GM10248 (cell line): Measurements from ENCODE around the gene CCT8L2.
"Not testable (repeated sequence)": the region's sequence is repeated elsewhere in the genome, so short reads cannot be mapped to it uniquely, and the experiment has no call there.

Source experiments
- CTCF ChIA-PET: fragments of 300-600 bp; sonication (Branson Sonifier 250); formaldehyde crosslinking; extraction: SDS; loops from one replicate; lab custom pipeline; 2021; ENCODE audit warnings: antibody characterized with exemption; lab: Yijun Ruan, JAX
- POLR2A ChIA-PET: fragments of 350-650 bp; sonication (Branson Sonifier 250); formaldehyde crosslinking; extraction: SDS; loops from one replicate; lab custom pipeline; 2020; ENCODE audit warnings: antibody characterized with exemption; lab: Yijun Ruan, JAX
- DNase-seq: peaks from one replicate; pipeline ENCODE4 v3.0.0; 2012; ENCODE audit errors: extremely low spot score
- TF ChIP-seq, protein P1 (sequence below): IDR thresholded peaks from 2 replicates; pipeline ENCODE4 v1.5.1; 2012; ENCODE audit warnings: mild to moderate bottlenecking, low read depth; ENCODE audit errors: extremely low read depth, missing control alignments, control extremely low read depth

Gene CCT8L2

DNA sequence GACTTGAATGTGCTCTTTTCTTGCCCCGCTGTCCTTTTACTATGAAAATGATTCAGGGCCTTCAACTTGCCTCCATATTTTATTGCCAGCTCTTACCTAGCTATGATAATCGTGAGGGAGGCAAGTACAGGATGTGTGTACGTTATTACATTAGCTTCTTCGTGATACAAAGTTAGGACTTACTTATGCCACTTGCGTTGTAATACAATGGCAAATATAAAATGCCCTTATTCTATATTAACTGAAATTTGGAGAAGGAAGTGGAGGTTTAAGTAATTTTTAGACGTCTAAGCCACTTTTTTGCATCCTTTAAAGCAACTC lies 10.8 kb upstream of the CCT8L2 start:
- TF ChIP-seq, protein P1, sequence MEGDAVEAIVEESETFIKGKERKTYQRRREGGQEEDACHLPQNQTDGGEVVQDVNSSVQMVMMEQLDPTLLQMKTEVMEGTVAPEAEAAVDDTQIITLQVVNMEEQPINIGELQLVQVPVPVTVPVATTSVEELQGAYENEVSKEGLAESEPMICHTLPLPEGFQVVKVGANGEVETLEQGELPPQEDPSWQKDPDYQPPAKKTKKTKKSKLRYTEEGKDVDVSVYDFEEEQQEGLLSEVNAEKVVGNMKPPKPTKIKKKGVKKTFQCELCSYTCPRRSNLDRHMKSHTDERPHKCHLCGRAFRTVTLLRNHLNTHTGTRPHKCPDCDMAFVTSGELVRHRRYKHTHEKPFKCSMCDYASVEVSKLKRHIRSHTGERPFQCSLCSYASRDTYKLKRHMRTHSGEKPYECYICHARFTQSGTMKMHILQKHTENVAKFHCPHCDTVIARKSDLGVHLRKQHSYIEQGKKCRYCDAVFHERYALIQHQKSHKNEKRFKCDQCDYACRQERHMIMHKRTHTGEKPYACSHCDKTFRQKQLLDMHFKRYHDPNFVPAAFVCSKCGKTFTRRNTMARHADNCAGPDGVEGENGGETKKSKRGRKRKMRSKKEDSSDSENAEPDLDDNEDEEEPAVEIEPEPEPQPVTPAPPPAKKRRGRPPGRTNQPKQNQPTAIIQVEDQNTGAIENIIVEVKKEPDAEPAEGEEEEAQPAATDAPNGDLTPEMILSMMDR, result no peak
- no peak for DNase-seq
- ChIA-PET CTCF (no interaction called here), POLR2A (no interaction called here)

DNA sequence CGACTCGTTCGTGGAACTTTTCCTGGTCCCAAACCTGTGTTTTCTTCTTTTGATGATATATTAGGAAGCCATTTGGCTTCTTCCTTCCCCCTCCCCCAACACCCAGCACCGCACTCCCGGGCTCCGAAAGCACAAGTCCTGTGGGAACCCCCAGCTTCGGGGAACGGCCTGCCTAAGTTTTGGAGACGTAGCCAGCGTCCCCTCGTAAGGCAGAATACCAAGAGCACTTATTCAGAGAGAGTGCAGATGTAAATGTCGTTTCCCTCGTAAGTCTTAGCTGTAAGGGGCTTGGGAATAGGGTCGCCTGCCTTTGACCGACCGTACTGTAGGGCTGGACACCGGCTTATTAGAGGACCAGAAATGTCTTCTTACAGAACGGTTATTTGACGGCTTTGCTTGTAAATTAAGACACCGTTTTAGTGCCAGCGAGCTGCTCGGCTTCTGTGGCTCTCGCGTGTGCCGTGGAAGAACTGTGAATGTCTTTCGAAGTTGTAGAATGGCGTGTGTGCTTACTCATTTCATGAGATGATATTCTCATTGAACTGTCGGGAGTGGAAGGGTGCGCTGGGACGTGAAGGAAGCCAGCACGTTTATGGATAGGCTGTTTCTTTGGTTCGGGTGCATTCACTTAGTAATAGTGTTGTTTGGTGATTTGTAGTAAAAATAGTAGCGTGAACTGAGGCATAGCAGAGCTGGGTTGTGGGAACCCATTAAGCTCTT lies 10.3 kb upstream of the CCT8L2 start:
- DNase-seq, POLR2A ChIA-PET, CTCF ChIA-PET: not testable (repeated sequence)

DNA sequence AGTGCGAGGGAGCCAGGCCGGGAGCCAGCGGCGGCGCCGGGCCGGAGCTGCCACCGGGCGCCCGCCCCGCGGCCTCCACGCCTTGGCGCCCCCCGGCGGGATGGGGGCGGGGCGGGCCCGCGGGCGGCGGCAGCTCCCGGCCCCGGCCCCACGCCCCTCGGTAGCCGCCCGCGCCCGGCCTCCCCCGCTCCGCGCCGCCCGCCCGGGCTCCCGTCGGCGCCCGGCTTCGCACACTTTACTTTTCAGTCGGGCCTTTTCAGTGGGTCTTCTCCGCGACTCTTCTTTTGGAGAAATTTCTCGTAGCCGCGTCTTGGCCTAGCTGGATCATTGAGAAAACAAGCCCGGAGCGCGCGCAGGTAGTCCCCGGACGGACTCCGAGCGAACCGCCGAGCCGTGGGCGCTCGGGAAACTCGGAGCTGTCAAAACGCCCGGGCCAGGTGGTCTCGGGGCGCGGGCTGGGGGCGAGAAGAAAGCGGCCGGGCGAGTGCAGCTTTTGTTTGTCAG lies 9.7 kb upstream of the CCT8L2 start:
- CTCF ChIA-PET, POLR2A ChIA-PET, DNase-seq: not testable (repeated sequence)

DNA sequence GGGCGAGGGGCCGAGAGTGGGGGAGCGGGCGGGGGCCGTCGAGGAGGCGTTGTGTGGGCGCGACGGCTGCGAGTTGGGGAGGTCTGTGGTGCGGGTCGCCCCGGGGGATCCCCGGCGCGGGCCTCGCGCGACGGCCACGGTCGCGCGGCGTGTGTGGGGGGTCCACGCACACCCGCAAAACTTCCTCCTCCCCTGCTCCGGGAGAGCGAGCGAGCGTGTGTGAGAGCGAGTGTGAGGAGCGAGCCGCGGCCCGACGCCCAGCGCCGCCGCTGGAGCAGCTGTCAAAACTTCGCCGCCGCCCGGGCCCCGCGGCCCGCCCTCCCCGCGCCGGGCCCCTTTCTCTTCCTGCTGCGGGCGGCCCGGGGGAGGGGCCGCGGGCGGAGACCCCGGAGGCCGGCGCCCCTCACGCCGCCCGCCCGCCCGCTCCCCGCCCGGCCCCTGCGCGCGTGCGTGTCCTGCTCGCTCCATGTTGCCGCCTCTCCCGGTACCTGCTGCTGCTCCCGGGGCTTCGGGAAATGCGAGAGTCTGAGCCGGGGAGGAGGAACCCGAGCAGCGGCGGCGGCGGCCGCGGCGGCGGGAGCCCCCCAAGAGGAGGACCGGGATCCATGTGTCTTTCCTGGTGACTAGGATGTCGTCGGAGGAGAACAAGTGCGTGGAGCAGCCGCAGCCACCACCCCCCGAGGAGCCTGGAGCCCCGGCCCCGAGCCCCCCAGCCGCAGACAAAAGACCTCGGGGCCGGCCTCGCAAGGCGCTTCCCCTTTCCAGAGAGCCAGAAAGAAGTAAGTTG lies 9.0 kb upstream of the CCT8L2 start:
- TF ChIP-seq, protein P1, result no peak
- no peak for DNase-seq
- CTCF ChIA-PET, result no interaction called here
- POLR2A ChIA-PET, result no interaction called here

DNA sequence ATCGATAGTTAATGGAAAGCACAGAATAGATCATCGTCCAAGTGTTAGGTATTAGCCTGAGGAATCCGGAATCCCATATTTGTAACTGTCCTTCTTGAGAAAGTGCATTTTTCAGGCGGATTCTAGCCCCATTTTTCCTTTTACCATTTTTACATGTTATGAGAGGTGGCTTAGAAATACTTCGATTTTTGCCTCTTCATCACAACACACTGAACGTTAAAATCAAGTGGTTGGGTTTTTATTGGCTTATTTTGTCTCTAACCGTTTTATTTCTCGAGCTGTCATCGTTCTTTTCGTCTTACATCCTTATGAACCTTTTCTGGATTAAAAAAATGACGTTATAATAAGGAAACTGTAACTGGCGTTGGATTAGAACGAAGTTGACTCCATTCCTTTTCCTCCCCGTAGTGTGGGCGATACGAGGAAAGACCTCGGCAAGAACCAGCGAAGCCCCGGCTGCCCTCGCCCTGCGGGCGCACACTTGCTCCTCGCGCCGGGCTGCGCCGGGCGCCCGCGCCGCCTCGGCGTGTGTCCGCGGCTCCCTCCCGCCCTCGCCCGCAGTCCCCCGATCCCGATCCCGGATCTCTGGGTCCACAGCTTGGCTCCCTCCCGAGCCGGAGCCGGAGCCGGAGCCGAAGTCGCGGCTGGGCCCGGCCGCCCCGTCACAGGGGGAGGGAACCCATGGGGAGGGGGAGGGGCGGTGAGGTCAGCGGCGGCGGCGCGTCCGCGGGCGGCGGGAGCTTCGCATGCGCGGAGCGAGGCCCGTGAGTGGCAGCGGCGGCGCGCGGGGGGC lies 8.2 kb upstream of the CCT8L2 start:
- POLR2A ChIA-PET, DNase-seq, CTCF ChIA-PET: not testable (repeated sequence)

DNA sequence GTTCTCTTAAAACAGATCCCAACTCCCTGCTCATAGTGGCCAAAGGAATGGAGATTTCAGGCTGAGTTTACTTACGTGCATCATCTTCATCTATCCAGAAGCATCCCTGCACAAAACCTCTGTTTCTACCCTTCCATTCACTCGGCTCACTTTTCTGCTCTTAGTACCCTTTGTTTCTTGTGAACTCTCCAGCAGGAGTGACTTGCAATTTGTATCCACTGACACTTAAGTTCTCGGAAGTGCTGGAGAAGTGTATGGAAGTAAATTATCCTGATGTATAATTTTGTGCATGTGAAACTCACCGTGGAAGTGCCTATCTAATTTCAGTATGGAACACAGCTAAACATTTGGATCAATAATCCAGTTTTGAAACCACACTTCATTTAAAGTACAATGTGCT lies 7.0 kb upstream of the CCT8L2 start:
- DNase-seq, POLR2A ChIA-PET, CTCF ChIA-PET: not testable (repeated sequence)

DNA sequence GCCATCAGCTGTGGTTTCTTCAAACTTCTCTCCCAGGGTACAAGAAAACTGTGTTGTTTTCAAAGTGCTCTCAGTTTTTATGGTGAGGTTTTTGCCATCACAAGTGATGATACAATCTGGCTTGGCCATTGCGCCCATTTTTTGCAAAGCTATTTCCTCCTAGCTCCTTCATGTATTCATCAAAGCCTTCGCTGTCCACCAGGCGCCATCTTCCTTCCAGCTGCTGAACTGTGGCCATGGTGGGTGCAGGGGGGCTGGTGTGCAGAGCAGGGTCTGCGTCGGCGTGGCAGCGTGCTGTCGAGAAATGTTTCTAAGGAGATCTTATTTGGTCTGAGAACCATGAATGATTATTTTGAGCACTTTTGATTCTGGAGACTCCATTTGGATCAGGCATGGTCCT lies 2.6 kb upstream of the CCT8L2 start:
- DNase-seq, CTCF ChIA-PET, POLR2A ChIA-PET: not testable (repeated sequence)

DNA sequence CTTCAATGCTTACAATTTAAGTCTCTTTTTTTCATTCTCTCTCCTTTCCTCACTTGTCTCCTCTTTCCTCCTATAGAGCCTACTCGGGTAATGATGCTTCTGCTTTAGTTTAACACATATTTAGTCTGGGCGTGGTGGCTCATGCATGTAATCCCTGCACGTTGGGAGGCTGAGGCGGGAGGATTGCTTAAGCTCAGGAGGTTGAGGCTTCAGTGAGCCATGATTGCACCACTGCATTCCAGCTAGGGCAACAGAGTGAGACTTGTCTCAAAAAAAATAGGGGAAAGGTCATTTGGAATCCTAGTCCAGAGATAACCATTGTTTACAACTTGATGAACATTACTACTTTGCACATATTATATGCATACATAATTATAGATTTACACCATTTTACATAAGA lies 1.4 kb upstream of the CCT8L2 start:
- ChIA-PET POLR2A (no interaction called here), CTCF (no interaction called here)
- TF ChIP-seq, protein P1, result no peak
- no peak for DNase-seq

DNA sequence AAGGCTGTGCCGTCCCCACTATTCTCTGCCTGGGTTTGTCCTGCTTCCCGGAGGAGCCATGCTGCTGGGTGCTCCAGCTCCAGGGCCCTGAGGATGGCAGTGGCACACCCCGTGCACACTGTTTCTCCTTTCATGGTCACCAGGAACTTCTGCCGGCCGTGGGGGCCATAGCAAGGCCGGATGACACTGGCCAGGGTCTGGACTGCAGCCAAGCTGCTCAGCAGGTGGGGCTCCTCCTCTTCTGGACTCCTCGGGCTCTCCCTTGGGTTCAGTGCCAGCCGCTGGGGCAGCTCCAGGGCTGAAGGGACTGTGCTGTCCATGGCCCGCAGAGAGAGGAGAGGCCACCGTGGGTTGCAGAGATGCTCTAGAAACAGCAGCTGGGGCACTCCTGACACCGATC lies 379 bp downstream of the CCT8L2 start:
- DNase-seq, CTCF ChIA-PET, POLR2A ChIA-PET: not testable (repeated sequence)

DNA sequence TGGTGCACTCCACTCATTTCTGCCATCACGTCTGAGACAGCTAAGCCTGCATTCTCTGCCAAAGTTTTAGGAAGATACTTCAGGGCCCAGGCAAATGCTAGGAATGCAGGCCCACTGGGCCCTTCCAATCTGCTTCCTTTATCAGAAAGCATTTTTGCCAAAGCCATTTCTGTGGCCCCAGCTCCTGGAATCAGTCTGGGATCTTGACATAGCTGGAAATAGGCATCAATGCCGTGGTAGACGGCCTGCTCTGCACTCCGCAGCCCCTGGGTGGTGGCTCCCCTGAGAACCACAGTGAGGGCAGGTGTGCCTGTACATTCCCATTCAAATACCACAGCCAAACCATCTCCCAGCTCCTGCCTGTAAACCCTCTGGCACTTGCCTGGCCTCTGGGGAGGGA lies 1.5 kb downstream of the CCT8L2 start:
- CTCF ChIA-PET, DNase-seq, POLR2A ChIA-PET: not testable (repeated sequence)
